Ishikawa (cell line): ENCODE measurements around the gene KIFC1.

Source experiments
- CEBPB ChIP-seq: IDR thresholded peaks from 2 replicates; pipeline ENCODE4 v1.6.1; 2012
- CREB1 ChIP-seq: IDR thresholded peaks from 2 replicates; pipeline ENCODE4 v1.6.1; 2012; ENCODE audit warnings: low read depth
- EGR1 ChIP-seq: IDR thresholded peaks from 2 replicates; pipeline ENCODE4 v1.6.1; 2012
- EP300 ChIP-seq: IDR thresholded peaks from 2 replicates; pipeline ENCODE4 v1.6.1; 2012; ENCODE audit warnings: borderline replicate concordance
- FOXM1 ChIP-seq: IDR thresholded peaks from 2 replicates; pipeline ENCODE4 v1.6.1; 2012; ENCODE audit warnings: low read depth, borderline replicate concordance
- MAX ChIP-seq: IDR thresholded peaks from 2 replicates; pipeline ENCODE4 v1.6.1; 2012
- NFIC ChIP-seq: IDR thresholded peaks from 2 replicates; pipeline ENCODE4 v1.6.1; 2012
- RAD21 ChIP-seq: IDR thresholded peaks from 2 replicates; pipeline ENCODE4 v1.6.1; 2012; ENCODE audit warnings: low read depth
- REST ChIP-seq: IDR thresholded peaks from 2 replicates; pipeline ENCODE4 v1.6.1; 2012; ENCODE audit warnings: low read depth, mild to moderate bottlenecking
- TAF1 ChIP-seq: IDR thresholded peaks from 2 replicates; pipeline ENCODE4 v1.6.1; 2012; ENCODE audit warnings: low read depth, mild to moderate bottlenecking
- TCF12 ChIP-seq: IDR thresholded peaks from 2 replicates; pipeline ENCODE4 v1.6.1; 2012; ENCODE audit warnings: low read depth
- TEAD4 ChIP-seq: IDR thresholded peaks from 2 replicates; pipeline ENCODE4 v1.6.1; 2012
- USF1 ChIP-seq: IDR thresholded peaks from 2 replicates; pipeline ENCODE4 v1.6.1; 2012
- YY1 ChIP-seq: IDR thresholded peaks from 2 replicates; pipeline ENCODE4 v1.6.1; 2012; ENCODE audit warnings: low read depth
- ZBTB7A ChIP-seq: IDR thresholded peaks from 2 replicates; pipeline ENCODE4 v1.6.1; 2012; ENCODE audit warnings: low read depth

The KIFC1 gene

GRCh38 chr6:33410050-33410710, 18.6 kb downstream of the KIFC1 start:
- TF ChIP-seq YY1 (0 out of 2 replicates have a peak, but pooled peaks have one; percentile 13), EGR1 (no peak), CEBPB (no peak; the same call in 1 of the 2 replicates), NFIC (peak; percentile 32; the same call in 1 of the 2 replicates), USF1 (peak; percentile 57), MAX (peak; percentile 96), TAF1 (peak; percentile 7; the same call in 1 of the 2 replicates), CREB1 (peak; percentile 65), TEAD4 (no peak; the same call in 1 of the 2 replicates), TCF12 (peak; percentile 74; the same call in 1 of the 2 replicates), RAD21 (no peak), ZBTB7A (0 out of 2 replicates have a peak, but pooled peaks have one; percentile 37)

GRCh38 chr6:33410711-33411631, 19.3 kb downstream of the KIFC1 start, which contains the start of gene PHF1:
PHF1 (plus strand) TSS chr6:33411014; CDS start chr6:33412264, 1,250 bp downstream.
- TF ChIP-seq FOXM1 (no peak), TAF1 (peak; percentile 6; the same call in 1 of the 2 replicates), USF1 (no peak), TEAD4 (no peak), ZBTB7A (peak; percentile 97), REST (no peak), YY1 (no peak)

- TF ChIP-seq TAF1 (no peak), CREB1 (no peak), NFIC (no peak), YY1 (no peak), CEBPB (no peak), REST (no peak), EP300 (no peak), FOXM1 (no peak), TCF12 (no peak), USF1 (no peak), MAX (no peak), ZBTB7A (no peak), RAD21 (no peak), TEAD4 (no peak)
Measured at GRCh38 chr6:33411632-33412005, 20.0 kb downstream of the KIFC1 start.

GRCh38 chr6:33412140-33413009, 20.8 kb downstream of the KIFC1 start:
- TF ChIP-seq NFIC (no peak), EP300 (no peak), MAX (no peak), USF1 (no peak), REST (no peak), CEBPB (no peak), EGR1 (no peak)
